ENCODE results near the gene B4GALNT2. TPM values are rescaled to one million over a fixed set of nuclear protein-coding genes. Genes with fewer than 3 reads are reported as not detected.

Gene B4GALNT2
- total RNA-seq, 1 donor from 2014 or later, result 0.23 TPM

- H3K4me3 ChIP-seq, result no peak overlapping the region
- H3K27ac ChIP-seq, result no peak overlapping the region
- intact Hi-C loops (cut with DNase I), result no loop called here
- TF ChIP-seq CTCF (IDR thresholded peaks at IDR 0.05), result no peak
- H3K9me3 ChIP-seq, result no peaks in the 10 kb centered on the region
- ATAC-seq (no peak), DNase-seq (no peak)
- peaks cover 2% of the 10 kb centered on the region for H3K4me1 ChIP-seq
- no peaks in the 10 kb centered on the region for H3K27me3 ChIP-seq
- no peaks in the 10 kb centered on the region for H3K36me3 ChIP-seq
These were observed 28.0 kb upstream of the B4GALNT2 start for GRCh38 chr17:49104511-49105074.

GRCh38 chr17:49106321-49107210, 26.0 kb upstream of the B4GALNT2 start:
- Histone ChIP-seq H3K4me3 (no peak overlapping the region), H3K4me1 (peaks cover 2% of the 10 kb centered on the region), H3K27me3 (no peaks in the 10 kb centered on the region), H3K9me3 (no peaks in the 10 kb centered on the region), H3K27ac (no peak overlapping the region), H3K36me3 (no peaks in the 10 kb centered on the region)
- TF ChIP-seq CTCF (IDR thresholded peaks at IDR 0.05), result no peak
- intact Hi-C loops (cut with DNase I), result no loop called here
- DNase-seq (no peak), ATAC-seq (no peak)

- DNase-seq, result no peak
- H3K27me3 ChIP-seq, result no peaks in the 10 kb centered on the region
- TF ChIP-seq CTCF (IDR thresholded peaks at IDR 0.05), result no peak
- intact Hi-C loops (cut with DNase I), result no loop called here
- no peak for ATAC-seq
- no peak overlapping the region for H3K27ac ChIP-seq
- H3K4me3 ChIP-seq, result no peak overlapping the region
- no peaks in the 10 kb centered on the region for H3K9me3 ChIP-seq
- H3K4me1 ChIP-seq, result peaks cover 2% of the 10 kb centered on the region
- no peaks in the 10 kb centered on the region for H3K36me3 ChIP-seq
These were observed 25.4 kb upstream of the B4GALNT2 start for GRCh38 chr17:49107211-49107557.

GRCh38 chr17:49108318-49108717, 24.3 kb upstream of the B4GALNT2 start:
- DNase-seq, result no peak
- Histone ChIP-seq H3K27me3 (no peaks in the 10 kb centered on the region), H3K9me3 (no peaks in the 10 kb centered on the region), H3K27ac (no peak overlapping the region), H3K36me3 (no peaks in the 10 kb centered on the region), H3K4me3 (no peak overlapping the region), H3K4me1 (peaks cover 2% of the 10 kb centered on the region)
- no peak for ATAC-seq
- intact Hi-C loops (cut with DNase I), result no loop called here
- TF ChIP-seq CTCF (IDR thresholded peaks at IDR 0.05), result no peak

- H3K27ac ChIP-seq, result no peak overlapping the region
- peaks cover 8% of the 10 kb centered on the region for H3K27me3 ChIP-seq
- no peaks in the 10 kb centered on the region for H3K36me3 ChIP-seq
- DNase-seq (no peak), ATAC-seq (no peak)
- TF ChIP-seq CTCF (IDR thresholded peaks at IDR 0.05), result no peak
- H3K9me3 ChIP-seq, result no peaks in the 10 kb centered on the region
- intact Hi-C loops (cut with DNase I), result no loop called here
- H3K4me1 ChIP-seq, result peaks cover 2% of the 10 kb centered on the region
- H3K4me3 ChIP-seq, result no peak overlapping the region
These were observed 22.1 kb upstream of the B4GALNT2 start for GRCh38 chr17:49110509-49110908.

All from upper lobe of right lung (tissue), 1 donor.